ENCODE results near the gene TPP1. TPM values are rescaled to one million over a fixed set of nuclear protein-coding genes. Genes with fewer than 3 reads are reported as not detected.

The TPP1 gene
- total and polyA plus RNA-seq, 10 of the 15 experiments (the other 5 are each of a cell fraction or from before 2014, with no cell fraction given) = 7.5 to 64.6 (median 38.3) TPM

- ChIA-PET CTCF (interaction anchor here (1.0 to 1.3 kb wide), 2 partner anchors 85 to 122 kb away, joined by 5 read pairs; no protein-coding TSS in a partner anchor), SMC1A (ENCODE audit: uncharacterized antibody, unreplicated experiment) (interaction anchor here (3.4 kb wide), 1 partner anchor 9 kb away, joined by 19 read pairs; no protein-coding TSS in a partner anchor), RAD21 (ENCODE audit: unreplicated experiment) (no interaction called here), POLR2A (interaction anchor here (1.0 kb wide), 1 partner anchor 9 kb away, joined by 3 read pairs; no protein-coding TSS in a partner anchor)
- Histone ChIP-seq H3K9me3 (replicated peaks; ENCODE audit: control insufficient read depth, insufficient read depth, low read length) (no peaks in the 10 kb centered on the region), H3K27me3 (replicated peaks in 1 of 2; ENCODE audit: control insufficient read depth in 2 of 2, insufficient read depth in 2 of 2, low read length in 1 of 2) (no peaks in the 10 kb centered on the region), H3K4me2 (ENCODE audit: control insufficient read depth, insufficient read depth) (no peak overlapping the region), H3K27ac (ENCODE audit: control insufficient read depth, insufficient read depth) (no peak overlapping the region), H4K20me1 (ENCODE audit: control insufficient read depth, insufficient read depth) (no peaks in the 10 kb centered on the region), H3K4me1 (ENCODE audit: control insufficient read depth, insufficient read depth, low read length) (peaks cover 14% of the 10 kb centered on the region), H3K4me3 (no peak overlapping the region), H3K36me3 (ENCODE audit: control insufficient read depth in 2 of 2, insufficient read depth in 2 of 2, low read length in 1 of 2) (peaks cover 0 to 8% of the 10 kb centered on the region in 2 experiments; a peak in 3 of 4 replicates), H2AFZ (ENCODE audit: control insufficient read depth, low read depth, low read length) (no peak overlapping the region), H3K79me2 (ENCODE audit: control insufficient read depth, insufficient read depth, low read length) (peaks cover 20% of the 10 kb centered on the region), H3K9ac (ENCODE audit: control insufficient read depth, insufficient read depth, low read length) (no peak overlapping the region)
- intact Hi-C loops (cut with micrococcal nuclease; ENCODE audit: unreplicated experiment) = loop anchor here (10.0 kb wide), 1 partner anchor 909 kb away; no protein-coding TSS in a partner anchor
- WGBS (ENCODE audit: insufficient coverage, insufficient replicate concordance, low lambda C conversion rate, missing lambda C conversion rate) = 81% methylated on average over 9 of the region's 9 CpGs
- no peak for DNase-seq (ENCODE audit: low read depth, low spot score)
- BruUV-seq (replicated peaks) = no TSS peak
- no peak for ATAC-seq
- TF ChIP-seq RCOR1 (conservative IDR thresholded peaks at IDR 0.05; ENCODE audit: low read depth, low read length) (no peak), IRF3 (IDR thresholded peaks at IDR 0.05) (no peak), CBX3 (IDR thresholded peaks at IDR 0.05; ENCODE audit: borderline replicate concordance, low read depth) (no peak), TAF1 (IDR thresholded peaks at IDR 0.05; ENCODE audit: borderline replicate concordance, low read depth, low read length) (no peak)
- no peak for FAIRE-seq
- in situ Hi-C loops (cut with MboI) = loop anchor here (10.0 kb wide), 1 partner anchor 909 kb away; no protein-coding TSS in a partner anchor
These were observed 3.2 kb downstream of the TPP1 start for GRCh38 chr11:6615882-6616585.

- Histone ChIP-seq H3K27ac (ENCODE audit: control insufficient read depth, insufficient read depth) (no peak overlapping the region), H3K36me3 (ENCODE audit: control insufficient read depth in 2 of 2, insufficient read depth in 2 of 2, low read length in 1 of 2) (peaks cover 4 to 17% of the 10 kb centered on the region in 2 experiments), H2AFZ (ENCODE audit: control insufficient read depth, low read depth, low read length) (no peak overlapping the region), H3K4me3 (no peak overlapping the region), H3K4me1 (ENCODE audit: control insufficient read depth, insufficient read depth, low read length) (peaks cover 21% of the 10 kb centered on the region), H3K4me2 (ENCODE audit: control insufficient read depth, insufficient read depth) (no peak overlapping the region), H3K79me2 (ENCODE audit: control insufficient read depth, insufficient read depth, low read length) (peaks cover 24% of the 10 kb centered on the region), H3K9ac (ENCODE audit: control insufficient read depth, insufficient read depth, low read length) (no peak overlapping the region), H4K20me1 (ENCODE audit: control insufficient read depth, insufficient read depth) (no peaks in the 10 kb centered on the region), H3K27me3 (replicated peaks in 1 of 2; ENCODE audit: control insufficient read depth in 2 of 2, insufficient read depth in 2 of 2, low read length in 1 of 2) (no peaks in the 10 kb centered on the region), H3K9me3 (replicated peaks; ENCODE audit: control insufficient read depth, insufficient read depth, low read length) (no peaks in the 10 kb centered on the region)
- CTCF ChIA-PET = no interaction called here
- SMC1A ChIA-PET (ENCODE audit: uncharacterized antibody, unreplicated experiment) = no interaction called here
- POLR2A ChIA-PET = no interaction called here
- in situ Hi-C loops (cut with MboI) (loop anchor here (10.0 kb wide), 1 partner anchor 910 kb away; no protein-coding TSS in a partner anchor), intact Hi-C loops (cut with micrococcal nuclease; ENCODE audit: unreplicated experiment) (loop anchor here (10.0 kb wide), 1 partner anchor 910 kb away; no protein-coding TSS in a partner anchor)
- WGBS (ENCODE audit: insufficient coverage, insufficient replicate concordance, low lambda C conversion rate, missing lambda C conversion rate) = 88% methylated on average over 5 of the region's 5 CpGs
- RAD21 ChIA-PET (ENCODE audit: unreplicated experiment) = no interaction called here
- ATAC-seq = no peak
- no peak for DNase-seq (ENCODE audit: low read depth, low spot score)
- no peak for FAIRE-seq
- no TSS peak for BruUV-seq (replicated peaks)
- no peak for TF ChIP-seq EP300 (IDR thresholded peaks at IDR 0.05; ENCODE audit: borderline replicate concordance in 1 of 2, control insufficient read depth in 1 of 2, low read depth in 2 of 2, low read length in 2 of 2)
- no peak for TF ChIP-seq ASH2L (IDR thresholded peaks at IDR 0.05; ENCODE audit: borderline replicate concordance, low read depth)
- TF ChIP-seq USF1 (IDR thresholded peaks at IDR 0.05; ENCODE audit: borderline replicate concordance, extremely low read length, insufficient read depth, low read depth, low read length) = no peak
- no peak for TF ChIP-seq RBBP5 (conservative IDR thresholded peaks at IDR 0.05)
- no peak for TF ChIP-seq MTA2 (IDR thresholded peaks at IDR 0.05; ENCODE audit: low read depth)
- TF ChIP-seq NFIC (IDR thresholded peaks at IDR 0.05; ENCODE audit: low read depth, low read length) = no peak
- no peak for TF ChIP-seq ZSCAN29 (IDR thresholded peaks at IDR 0.05)
- no peak for TF ChIP-seq PAX5 (IDR thresholded peaks at IDR 0.05; ENCODE audit: borderline replicate concordance, low read depth, low read length)
- TF ChIP-seq FOXM1 (IDR thresholded peaks at IDR 0.05; ENCODE audit: low read depth, low read length) = no peak
- no peak for TF ChIP-seq FOXK2 (IDR thresholded peaks at IDR 0.05)
- TF ChIP-seq YY1 (IDR thresholded peaks at IDR 0.05; ENCODE audit: low read depth, low read length) = no peak
- no peak for TF ChIP-seq NFYA (IDR thresholded peaks at IDR 0.05; ENCODE audit: borderline replicate concordance, low read depth, low read length)
These were observed 4.2 kb downstream of the TPP1 start for GRCh38 chr11:6615046-6615445.

Measured in GM12878 (cell line).